Activated CD4-positive, alpha-beta T cell treated with anti-CD3 and anti-CD28 coated beads for 4 hours (primary cell): Measurements from ENCODE around the gene ACSM6.
"Not testable (repeated sequence)": the region's sequence is repeated elsewhere in the genome, so short reads cannot be mapped to it uniquely, and the experiment has no call there.

ENCODE experiments used
- DNase-seq, 2 donors: peaks; one replicate each; pipeline ENCODE4 v3.0.0-alpha.2; 2020

Gene ACSM6

DNA sequence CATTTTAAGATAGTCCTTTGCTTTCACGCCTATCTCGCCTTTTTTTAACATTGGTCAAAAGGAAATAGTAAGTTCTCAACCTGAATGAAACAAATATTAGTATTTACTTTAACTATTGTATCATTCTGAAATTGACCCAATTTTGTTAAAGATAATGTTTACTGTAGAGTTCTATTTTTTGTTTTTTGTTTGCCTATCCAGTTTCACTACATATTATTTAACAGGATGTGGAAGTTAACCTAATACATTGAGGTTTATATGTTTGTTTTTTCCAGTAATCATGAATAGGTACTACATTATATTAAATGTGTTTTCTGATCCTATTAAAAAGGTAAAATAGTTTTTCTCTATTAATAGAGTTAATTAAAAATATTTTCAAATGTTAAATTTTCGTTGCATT, 26.5 kb downstream of the ACSM6 start:
- no peak for DNase-seq

DNA sequence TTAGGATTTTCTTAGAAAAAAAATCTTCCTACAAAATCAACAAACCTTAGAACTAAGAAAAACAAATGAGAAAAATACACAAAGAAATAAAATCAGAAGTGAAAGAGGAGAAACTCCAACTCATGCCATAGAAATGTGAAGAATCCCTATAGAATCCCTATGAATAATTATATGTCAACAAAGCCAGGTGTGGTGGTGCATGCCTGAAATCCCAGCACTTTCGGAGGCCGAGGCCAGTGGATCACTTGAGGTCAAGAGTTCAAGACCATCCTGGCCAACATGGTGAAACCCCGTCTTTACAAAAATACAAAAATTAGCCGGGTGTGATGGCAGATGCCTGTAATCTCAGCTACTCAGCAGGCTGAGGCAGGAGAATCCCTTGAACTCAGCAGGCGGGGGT, 27.1 kb downstream of the ACSM6 start:
- no peak for DNase-seq

DNA sequence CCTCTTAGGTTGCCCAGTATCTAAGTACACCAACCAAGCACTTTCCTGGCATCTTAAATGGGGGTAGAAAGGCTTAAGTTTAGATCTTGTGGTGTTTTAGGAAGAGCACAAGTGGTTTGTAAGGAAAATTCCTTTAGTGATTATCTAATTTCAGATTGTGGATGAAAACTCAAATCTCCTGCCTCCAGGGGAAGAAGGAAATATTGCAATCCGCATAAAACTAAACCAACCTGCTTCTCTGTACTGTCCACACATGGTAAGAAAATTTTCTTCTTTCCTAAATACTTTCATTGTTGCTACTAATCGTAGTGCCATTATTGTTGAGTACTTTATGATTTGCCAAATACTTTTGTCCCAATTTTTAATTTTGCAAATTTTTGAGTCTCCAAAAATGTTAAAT, 31.1 kb downstream of the ACSM6 start:
- no peak for DNase-seq

DNA sequence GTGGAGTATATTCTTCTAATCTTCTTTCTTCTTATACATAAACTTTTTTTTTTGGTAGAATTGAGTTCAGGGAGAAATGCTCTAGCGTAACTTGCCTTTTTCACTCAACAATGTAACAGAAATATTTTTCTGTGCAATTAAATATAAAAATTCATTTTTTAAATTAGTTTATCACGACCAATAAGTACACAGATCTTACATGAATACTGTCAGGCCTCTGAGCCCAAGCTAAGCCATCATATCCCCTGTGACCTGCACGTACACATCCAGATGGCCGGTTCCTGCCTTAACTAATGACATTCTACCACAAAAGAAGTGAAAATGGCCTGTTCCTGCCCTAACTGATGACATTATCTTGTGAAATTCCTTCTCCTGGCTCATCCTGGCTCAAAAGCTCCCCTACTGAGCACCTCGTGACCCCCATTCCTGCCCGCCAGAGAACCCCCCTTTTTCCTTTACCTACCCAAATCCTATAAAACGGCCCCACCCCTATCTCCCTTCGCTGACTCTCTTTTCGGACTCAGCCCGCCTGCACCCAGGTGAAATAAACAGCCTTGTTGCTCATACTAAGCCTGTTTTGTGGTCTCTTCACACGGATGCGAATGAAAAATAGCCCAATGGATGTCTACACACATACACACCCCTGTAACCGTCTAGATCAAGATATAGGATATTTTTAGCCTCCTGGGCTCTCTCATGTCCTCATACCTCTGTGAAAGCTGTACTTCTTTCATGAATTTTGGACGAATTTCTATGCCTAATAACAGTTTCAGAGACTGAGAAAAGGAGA, 35.1 kb downstream of the ACSM6 start:
- not testable (repeated sequence) for DNase-seq

DNA sequence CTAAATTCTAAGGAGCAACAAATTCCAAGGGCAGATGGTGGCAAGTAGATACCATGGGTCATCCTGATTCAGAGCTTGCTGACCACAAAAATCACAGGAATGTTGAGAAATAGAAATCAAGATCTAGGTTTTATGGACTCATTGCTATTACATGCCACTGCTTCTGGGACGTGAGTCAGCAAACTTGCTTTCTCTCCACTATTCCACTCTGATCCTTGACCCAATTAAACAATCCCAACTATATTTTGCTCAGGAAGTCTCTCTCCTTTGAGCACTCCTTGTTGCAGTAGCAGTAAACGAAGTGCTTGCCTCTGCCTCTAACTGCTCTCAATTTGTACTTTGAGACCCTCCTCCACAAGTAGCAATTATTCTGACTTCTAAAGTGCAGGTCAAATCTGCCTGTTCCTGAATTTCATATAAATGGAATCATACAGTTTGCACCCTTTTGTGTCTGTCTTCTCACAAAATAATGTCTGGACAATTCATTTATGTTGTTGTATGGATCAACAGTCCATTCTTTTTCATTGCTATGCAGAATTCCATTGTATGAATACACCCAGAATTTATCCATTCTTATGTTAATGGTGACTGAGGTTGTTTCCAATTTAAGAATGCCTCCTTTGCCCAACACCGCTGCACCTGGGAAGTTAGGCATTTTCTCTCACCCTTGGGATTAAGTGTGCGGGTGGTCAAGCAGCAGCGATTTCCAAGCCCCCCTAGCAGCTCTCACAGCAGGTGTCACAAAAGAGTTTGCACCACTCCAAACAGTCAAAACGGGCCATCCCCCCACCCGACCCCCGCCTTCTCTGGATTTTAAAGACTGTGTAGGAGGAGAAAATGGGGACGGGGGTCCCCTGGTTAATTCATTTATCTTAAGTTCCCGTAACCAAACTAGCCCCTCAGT, 35.9 kb downstream of the ACSM6 start:
- no peak for DNase-seq

DNA sequence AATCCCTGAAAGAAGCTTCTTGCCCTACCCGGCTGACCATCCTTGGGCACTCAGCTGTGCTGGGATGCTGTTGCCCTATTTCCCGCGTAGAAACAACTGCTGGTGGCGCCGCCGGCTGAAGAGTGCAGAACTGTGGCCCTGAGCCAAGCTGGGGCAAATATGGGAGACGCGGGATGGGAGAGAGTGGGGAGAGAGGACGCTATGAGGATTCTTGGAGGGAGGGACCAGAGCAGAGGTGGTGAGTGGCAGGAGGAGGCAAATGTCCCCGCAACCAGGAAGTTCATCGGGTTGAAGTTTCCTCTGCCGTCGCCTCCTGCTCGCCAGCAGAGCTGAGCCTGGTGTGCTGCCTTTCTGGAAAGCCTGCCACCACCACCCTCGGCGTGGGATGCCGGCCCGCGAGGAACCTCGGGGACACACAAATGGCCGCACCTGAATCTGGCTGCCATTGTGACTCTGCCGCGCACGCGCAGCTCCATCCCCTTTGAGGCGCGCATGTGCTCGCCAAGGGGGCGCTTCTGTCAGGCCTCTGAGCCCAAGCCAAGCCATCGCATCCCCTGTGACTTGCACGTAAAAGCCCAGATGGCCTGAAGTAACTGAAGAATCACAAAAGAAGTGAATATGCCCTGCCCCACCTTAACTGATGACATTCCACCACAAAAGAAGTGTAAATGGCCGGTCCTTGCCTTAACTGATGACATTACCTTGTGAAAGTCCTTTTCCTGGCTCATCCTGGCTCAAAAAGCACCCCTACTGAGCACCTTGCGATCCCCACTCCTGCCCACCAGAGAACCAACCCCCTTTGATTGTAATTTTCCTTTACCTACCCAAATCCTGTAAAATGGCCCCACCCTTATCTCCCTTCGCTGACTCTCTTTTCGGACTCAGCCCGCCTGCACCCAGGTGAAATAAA, 36.9 kb downstream of the ACSM6 start:
- DNase-seq = peak; percentile 30 to 40

DNA sequence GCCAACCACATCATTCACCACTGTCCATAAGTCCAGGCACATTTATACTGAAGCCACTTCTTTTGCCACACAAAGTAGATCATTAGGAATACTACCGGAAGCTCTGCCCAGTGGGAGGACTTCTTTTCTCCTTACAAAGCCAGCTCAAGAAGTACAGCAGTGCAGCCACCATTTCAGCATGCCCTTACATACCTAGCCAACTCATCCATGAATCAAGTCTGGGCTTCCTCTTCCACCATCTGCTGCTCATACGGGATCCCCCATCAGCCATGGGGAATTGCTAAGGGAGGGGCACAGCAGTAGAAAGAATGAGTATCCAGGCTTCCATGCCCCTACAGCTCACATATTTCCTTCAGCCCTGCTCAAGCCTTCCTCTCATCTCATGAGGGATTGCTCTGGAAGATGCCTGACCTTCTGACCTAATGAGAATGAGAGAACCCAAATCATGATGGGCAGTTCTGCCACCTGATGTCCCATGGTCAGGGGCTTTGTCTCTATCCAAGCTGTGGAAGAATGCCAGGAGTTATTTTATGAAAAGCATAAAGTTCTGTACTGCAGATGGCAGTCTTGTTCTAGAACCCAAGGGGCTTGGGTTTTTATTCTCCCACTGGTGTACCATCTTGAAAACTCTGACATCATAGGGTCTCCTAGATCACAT, 39.5 kb downstream of the ACSM6 start:
- no peak for DNase-seq

DNA sequence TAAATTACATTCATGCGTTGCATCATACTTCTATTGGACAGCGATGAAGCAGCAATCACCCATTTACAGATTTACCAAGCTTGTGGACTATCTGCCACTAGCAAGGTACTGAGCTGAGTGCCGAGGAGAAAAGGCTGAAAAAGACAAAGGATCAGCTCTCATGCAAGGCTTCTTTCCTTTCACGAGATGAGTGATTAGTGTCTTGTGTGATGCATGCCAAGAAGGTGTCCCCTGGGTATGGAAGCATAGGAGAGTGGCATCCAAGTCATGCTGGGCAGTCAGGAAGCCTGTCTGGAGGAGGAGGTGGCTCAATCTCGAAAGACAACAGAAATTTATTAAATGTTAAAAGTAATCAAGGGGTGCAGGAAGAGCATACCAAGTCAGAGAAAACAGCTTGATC, 40.9 kb downstream of the ACSM6 start:
- no peak for DNase-seq

DNA sequence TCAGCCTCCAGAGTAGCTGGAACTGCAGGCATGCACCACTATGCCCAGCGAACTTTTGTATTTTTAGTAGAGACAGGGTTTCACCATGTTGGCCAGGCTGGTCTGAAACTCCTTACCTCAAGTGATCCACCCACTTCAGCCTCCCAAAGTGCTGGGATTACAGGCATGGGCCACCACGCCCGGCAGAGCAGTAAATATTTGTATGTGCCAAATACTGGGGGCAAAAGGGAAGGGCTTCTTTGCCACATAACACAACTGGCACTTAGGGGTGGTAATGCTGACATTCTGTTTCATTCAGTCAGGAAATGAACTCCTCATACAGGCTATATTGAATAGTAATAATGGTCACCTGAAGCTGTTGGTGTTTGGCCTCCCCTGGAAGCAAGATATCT, 41.6 kb downstream of the ACSM6 start:
- DNase-seq = no peak

DNA sequence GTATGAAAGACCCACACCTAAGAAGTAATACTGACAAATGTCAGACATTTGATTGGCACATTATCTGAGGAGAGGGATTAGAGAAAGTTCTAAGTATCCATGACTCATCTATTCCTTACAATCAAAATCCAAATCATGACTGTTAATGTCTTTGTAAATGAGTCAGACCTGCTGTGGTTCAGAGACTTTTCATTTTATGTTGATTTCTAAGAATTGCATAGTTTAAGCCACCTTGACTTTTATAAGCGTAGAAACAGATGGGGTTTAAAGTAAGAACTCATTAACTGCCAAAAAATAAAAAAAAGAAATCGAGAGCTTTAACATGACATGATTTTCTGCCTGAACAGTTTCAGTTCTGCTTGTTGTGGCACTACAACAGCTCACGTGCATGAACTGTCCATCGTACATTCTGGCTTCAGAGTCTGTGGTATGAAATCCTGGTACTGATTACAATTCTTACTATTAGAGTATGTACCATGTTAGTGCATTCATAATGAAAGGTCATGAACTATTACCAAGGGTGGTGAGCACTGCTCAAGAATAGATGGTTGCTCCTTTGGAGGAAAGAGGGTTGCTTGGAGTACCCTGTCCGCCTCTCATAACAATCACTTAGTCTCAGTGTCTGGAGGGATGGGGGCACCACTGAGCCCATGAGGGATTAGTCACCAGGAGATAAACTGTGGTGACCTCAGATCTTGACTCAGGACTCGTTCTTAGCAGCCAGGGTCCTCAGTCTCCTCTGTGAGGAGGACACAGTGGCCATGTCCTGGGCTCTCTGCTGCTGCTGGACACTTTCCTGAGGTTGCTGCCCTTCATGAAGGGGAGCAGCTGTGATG, 42.2 kb downstream of the ACSM6 start:
- DNase-seq = no peak

DNA sequence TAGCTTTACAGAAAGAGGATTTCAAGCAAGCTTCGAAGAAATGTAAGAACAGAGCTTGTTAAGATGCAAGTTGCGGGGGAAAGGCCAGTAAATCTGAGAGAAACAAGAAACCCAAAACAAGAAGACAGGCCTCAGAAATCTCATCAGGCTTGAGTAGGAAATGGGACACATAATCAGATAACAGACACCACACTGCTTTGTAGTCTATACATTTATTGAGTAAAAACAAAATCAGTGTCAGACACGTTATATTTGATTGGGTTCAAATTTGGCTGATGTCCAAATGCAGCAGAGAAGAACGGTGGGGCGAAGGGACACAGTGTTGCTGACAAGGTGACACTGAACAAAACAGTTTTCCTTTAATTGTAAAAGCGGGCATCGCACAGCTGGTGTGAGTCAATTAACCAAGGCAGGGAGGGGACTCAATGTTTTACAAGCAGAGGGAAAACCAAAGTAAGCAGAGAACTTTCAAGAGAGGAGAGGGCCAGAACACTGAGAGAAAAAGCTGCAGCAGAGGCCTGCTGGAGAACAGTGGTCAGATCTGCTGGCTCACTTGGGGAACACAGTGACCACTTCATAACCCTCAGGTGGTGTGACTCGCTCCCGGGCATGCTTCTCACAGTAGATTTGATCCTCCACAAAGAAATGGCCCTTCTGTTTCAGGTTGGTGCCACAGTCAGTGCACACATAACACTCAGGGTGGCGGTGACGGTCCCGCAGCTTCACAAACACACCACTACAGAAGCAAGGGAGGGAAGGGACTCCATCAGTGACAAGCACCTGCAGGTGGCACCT, 43.5 kb downstream of the ACSM6 start:
- DNase-seq = no peak

DNA sequence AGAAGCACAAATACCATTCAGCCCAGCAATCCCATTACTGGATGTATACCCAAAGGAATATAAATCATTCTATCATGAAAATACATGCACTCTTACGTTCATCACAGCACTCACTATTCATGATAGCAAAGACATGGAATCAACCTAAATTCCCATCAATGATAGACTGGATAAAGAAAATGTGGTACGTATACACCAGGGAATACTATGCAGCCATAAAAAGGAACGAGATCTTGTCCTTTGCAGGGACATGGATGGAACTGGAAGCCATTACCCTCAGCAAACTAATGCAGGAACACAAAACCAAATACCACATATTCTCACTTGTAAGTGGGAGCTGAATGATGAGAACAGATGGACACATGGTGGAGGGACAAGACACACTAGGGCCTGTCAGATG, 46.1 kb downstream of the ACSM6 start:
- DNase-seq = not testable (repeated sequence)

DNA sequence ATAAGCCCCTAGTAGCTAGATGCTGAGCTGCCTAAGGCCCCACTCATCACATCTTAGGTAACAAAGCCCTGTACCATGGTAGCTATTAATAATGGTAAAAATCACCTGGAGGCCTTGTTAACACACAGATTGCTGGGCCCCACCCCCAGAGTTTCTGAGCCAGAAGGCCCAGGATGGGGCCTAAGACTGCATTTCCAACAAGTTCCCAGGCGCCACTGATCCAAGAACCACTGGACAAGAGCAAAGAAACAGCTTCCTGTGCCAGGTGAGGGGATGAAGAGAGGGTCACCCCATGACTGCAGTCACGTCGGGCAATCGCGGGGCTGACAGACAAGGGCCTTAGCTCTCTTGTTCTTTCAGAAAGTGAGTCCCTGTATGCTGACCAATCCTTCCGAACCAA, 46.8 kb downstream of the ACSM6 start:
- no peak for DNase-seq

DNA sequence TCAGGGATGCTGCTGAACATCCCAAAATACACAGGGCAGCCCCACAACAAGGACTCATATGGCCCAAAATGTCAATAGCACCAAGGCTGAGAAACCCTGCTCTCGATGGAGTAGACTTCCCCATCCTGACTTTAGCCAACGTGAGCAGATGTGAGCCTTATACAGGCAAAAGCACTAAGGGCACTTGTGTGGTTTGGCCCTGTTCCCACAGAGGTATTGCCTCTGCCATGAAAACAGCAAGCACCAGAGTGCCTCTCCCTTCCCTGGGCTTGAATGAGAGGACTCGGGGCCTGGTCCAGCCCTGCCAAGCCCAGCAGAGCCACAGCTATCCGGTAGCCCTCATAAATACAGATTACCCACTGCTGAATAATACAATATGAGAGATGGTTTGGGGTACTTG, 47.5 kb downstream of the ACSM6 start:
- no peak for DNase-seq

DNA sequence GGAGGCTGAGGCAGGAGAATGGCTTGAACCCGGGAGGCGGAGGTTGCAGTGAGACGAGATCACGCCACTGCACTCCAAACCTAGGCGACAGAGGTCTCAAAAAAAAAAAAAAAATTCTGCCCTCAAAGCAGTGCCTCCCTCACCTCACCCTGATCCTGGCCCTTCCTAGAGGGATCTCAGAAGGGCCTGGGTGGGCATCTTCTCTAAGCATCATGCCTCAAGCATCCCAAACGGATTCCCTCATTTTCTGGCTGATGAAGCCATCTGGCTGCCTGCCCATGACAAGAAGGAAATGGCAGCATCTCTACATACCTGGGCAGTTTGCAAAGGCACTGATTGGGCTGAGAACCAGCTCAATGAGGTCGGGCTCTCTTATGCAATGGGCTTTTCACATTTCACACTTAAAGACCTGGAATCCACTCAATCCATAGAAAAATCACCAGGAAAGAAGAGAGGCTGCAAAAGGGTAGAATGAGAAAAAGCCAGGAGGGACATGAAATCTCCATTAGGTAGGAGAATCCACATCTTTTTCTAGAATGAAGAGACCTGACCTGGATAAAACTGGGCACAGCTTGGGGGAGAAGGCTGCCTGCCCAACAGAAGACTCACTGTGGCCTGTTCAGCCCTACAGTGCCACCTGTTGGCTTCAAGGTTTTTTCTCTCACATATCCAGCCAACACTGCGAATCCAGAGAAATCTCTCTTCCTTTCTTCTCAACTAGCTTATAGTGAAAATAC, 48.7 kb downstream of the ACSM6 start:
- no peak for DNase-seq

DNA sequence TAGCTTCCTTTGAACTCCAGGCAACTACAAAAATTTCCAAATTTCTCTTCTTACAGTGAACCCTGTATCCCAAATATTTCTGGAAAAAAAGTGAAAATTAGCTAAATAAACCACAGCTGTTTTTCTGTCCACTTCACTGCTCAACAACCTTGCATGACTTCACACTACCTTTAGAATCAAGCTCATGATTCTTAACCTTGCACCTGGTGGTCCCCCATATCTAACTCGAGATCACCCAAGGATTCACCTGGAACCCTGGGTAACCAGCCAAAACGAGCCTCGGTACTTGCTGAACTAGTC, 49.2 kb downstream of the ACSM6 start:
- DNase-seq = no peak

DNA sequence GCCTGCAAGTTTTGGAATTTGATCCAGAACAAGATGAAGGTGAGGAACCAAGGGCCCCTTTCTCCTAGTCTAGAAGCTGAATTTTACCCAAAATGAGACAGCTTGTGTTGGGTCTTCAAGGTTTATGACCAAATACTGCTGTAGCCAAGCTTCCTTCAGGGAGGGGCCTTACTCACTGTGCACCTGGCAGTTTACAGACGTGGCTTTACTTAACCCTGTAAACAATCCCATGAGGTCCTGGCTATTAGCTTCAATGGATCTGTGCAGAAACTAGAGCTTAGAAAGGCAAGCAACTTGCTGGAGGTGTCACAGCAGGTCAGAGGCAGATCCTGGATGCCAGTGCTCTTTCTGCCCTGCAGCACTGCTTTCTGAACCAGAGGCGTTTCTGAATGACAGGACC, 50.1 kb downstream of the ACSM6 start:
- no peak for DNase-seq

DNA sequence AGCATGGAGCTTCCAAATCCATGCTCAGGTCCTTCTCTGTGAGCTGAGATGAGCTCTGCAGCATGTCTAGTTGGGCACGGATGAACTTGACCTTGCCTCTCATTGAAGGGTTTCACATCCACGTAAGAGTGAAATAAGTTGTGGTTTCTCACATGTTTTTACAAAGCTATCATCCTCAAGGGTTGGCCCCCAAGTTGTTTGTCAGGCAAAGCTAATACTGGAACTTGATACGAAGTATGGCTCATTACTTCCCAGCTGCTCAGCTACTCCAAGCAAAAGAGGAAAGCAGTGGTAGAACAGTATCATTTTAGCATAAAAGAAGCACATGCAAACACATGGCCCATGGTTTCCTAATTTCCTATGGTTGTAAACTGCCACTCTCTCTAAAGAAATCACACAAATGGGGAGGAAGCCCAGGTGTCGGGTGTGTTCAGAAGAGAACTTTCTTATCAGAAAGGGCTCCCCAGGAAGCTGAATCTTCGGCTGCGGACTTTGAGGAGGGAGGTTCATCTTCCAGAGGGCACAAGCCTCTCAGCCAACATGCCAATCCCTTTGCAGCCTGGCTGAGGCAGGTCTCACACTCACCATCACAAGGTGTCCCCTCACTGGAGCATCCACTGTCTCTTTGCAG, 51.5 kb downstream of the ACSM6 start:
- DNase-seq = no peak

DNA sequence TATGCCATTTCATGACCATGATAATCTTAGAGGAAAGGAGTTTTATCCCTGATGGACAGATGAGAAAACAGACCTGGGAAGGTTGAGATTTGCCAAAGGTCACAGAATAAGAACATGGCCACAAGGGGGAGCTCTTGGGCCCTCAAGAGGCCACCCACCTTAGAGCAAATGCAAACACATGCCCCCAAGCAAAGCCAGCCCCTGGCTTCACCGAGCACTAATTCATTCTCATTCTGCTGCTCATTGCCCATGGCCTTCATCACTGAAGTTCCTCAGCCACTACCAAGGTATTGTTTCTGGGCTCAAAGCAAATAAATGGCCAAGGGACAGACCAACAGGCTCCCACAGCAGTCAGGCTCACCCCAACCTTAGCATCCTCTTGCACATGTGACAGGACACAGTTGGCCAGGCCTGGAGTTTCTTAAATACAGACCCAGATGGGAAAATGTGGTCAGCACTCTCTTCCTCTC, 52.6 kb downstream of the ACSM6 start:
- DNase-seq = peak; percentile 51 to 52
